ENCODE measurements around the gene RFTN1.

RFTN1 gene

GRCh38 chr3:16474920-16475319 lies 38.6 kb downstream of the RFTN1 start:
- TF ChIP-seq, protein P1, sequence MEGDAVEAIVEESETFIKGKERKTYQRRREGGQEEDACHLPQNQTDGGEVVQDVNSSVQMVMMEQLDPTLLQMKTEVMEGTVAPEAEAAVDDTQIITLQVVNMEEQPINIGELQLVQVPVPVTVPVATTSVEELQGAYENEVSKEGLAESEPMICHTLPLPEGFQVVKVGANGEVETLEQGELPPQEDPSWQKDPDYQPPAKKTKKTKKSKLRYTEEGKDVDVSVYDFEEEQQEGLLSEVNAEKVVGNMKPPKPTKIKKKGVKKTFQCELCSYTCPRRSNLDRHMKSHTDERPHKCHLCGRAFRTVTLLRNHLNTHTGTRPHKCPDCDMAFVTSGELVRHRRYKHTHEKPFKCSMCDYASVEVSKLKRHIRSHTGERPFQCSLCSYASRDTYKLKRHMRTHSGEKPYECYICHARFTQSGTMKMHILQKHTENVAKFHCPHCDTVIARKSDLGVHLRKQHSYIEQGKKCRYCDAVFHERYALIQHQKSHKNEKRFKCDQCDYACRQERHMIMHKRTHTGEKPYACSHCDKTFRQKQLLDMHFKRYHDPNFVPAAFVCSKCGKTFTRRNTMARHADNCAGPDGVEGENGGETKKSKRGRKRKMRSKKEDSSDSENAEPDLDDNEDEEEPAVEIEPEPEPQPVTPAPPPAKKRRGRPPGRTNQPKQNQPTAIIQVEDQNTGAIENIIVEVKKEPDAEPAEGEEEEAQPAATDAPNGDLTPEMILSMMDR (IDR thresholded peaks at IDR 0.05; ENCODE audit: control insufficient read depth, insufficient read depth, low read depth, low read length, missing control alignments) = no peak
- H3K4me3 ChIP-seq (ENCODE audit: control insufficient read depth, low read depth, low read length) = no peak overlapping the region
- no peak for DNase-seq (ENCODE audit: low read depth)

DNA sequence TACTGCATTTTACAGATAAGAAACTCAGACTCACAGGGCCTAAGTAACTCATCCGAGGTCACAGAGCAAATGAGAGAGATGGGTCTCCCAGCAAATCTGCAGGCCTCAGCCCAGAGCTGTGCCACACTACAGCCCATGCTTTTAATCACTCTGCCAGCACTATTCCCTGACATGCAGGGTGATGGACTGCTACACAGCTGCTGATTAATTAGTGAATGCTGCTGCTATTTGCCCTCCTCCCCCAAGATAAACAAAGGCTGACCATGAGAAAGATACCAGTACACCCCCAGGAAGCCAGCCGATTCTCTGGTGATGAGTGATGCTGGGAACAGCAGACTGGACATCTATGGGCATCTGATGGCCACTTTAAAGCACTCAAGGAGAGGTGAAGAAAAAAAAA lies 39.3 kb downstream of the RFTN1 start:
- DNase-seq (ENCODE audit: low read depth) = no peak
- TF ChIP-seq, protein P1 (IDR thresholded peaks at IDR 0.05; ENCODE audit: control insufficient read depth, insufficient read depth, low read depth, low read length, missing control alignments) = no peak
- no peak overlapping the region for H3K4me3 ChIP-seq (ENCODE audit: control insufficient read depth, low read depth, low read length)

DNA sequence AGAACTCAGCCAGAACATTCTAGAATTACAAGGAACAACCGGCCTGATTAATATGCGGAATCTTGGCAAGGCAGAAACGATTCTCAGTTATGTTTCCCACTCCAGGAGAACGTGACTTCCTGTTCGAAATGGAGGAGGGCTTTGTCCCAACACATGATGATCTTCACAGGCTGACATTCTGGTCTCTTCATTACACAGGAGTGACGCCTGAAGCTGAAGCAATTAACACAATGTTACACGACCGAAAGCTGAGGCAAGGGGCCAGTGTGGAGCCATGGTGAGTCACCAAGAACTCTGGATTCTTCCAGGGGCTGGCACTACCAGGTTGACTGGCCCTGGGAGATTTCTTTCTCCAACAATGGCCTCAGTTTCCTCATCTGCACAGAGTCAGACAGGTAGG lies 40.9 kb downstream of the RFTN1 start:
- TF ChIP-seq, protein P1 (IDR thresholded peaks at IDR 0.05; ENCODE audit: control insufficient read depth, insufficient read depth, low read depth, low read length, missing control alignments) = no peak
- no peak for DNase-seq (ENCODE audit: low read depth)

GRCh38 chr3:16471897-16472296 lies 41.6 kb downstream of the RFTN1 start:
- no peak for DNase-seq (ENCODE audit: low read depth)
- TF ChIP-seq, protein P1 (IDR thresholded peaks at IDR 0.05; ENCODE audit: control insufficient read depth, insufficient read depth, low read depth, low read length, missing control alignments) = no peak

More for the DNA sequence above, 40.9 kb downstream of the RFTN1 start:
- no peak overlapping the region for H3K4me3 ChIP-seq (ENCODE audit: control insufficient read depth, low read depth, low read length)

DNA sequence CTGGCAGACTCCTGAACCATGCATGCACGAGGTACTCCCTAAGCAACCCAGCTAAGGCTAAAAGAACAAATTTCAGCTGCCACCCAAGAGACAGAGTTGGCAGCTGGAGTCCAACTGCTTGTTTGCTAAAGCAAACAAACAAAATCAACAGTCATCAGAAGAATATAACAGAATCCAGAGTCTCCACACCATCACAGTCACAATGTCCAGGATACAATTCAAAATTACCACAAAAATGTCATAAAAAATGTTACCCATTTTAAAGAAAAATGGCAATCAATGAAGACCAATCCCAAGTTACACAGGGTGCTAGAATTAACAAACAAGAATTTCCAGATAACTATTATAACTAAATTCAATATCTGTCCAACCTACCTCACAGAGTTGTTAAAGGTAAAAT lies 42.9 kb downstream of the RFTN1 start:
- H3K4me3 ChIP-seq (ENCODE audit: control insufficient read depth, low read depth, low read length) = no peak overlapping the region
- no peak for DNase-seq (ENCODE audit: low read depth)
- TF ChIP-seq, protein P1 (IDR thresholded peaks at IDR 0.05; ENCODE audit: control insufficient read depth, insufficient read depth, low read depth, low read length, missing control alignments) = no peak

More at GRCh38 chr3:16471897-16472296, 41.6 kb downstream of the RFTN1 start:
- no peak overlapping the region for H3K4me3 ChIP-seq (ENCODE audit: control insufficient read depth, low read depth, low read length)

DNA sequence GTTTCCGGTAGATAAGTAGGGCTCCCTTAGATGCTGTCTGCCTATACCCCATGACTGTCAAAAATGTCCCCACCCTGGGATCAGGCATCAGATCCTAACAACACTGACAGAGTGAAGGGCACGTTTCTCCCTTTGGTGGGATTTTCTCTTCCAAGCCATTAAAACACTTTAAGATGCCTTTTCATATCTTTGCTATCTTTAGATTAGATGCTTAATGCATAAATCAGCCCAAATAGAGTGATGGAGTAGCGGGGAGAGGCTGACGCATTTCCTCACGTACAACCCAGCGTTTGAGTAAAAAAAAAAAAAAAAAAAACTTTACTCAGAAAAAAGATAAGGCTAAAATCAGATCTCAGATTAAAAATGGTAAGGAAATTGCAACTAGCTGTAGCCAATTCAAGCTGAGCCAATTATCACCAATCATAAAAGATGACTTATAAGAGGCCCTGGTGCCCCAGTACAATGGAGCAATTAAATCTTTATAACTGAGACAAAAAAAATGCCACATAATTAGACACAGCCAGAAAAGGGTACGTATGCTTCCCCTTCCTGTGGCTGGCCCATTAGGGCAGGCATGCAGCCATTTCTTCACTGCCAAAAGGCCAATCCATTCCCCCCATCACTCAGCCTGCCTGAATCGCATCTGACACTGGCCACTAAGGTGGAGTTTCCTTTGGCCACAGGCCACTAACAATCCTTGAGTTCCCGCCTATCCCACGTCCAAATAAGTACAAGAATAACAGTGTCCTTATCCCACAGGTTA lies 45.0 kb downstream of the RFTN1 start:
- TF ChIP-seq, protein P1 (IDR thresholded peaks at IDR 0.05; ENCODE audit: control insufficient read depth, insufficient read depth, low read depth, low read length, missing control alignments) = no peak
- no peak overlapping the region for H3K4me3 ChIP-seq (ENCODE audit: control insufficient read depth, low read depth, low read length)
- no peak for DNase-seq (ENCODE audit: low read depth)

Measured in AG09309 (cell line).